Ovary (tissue), 3 donors: ENCODE data around the gene NEUROG1.

Experiments
- CTCF ChIP-seq, 3 donors: fragments of 450-650 bp in 2 of 3; fragments of 200-600 bp in 1 of 3; IDR thresholded peaks; one replicate each; pipeline versions ENCODE4 v1.5.1 to v1.8.0; 2016 to 2022; ENCODE audit warnings: antibody characterized with exemption in 3 of 3, mild to moderate bottlenecking in 1 of 3
- POLR2A ChIP-seq: fragments of 450-650 bp; IDR thresholded peaks from one replicate; pipeline ENCODE4 v1.6.1; 2017; ENCODE audit warnings: antibody characterized with exemption, mild to moderate bottlenecking, moderate library complexity
- donor health status: DM: no; HTN: no; CAD: no.

- TF ChIP-seq POLR2A = no peak
- no peak for TF ChIP-seq CTCF (IDR thresholded peaks at IDR 0.05)
Observed at GRCh38 chr5:135534609-135535419, 950 bp downstream of the NEUROG1 start.
